ENCODE data around the gene MYO7A. TPM values are rescaled to one million over a fixed set of nuclear protein-coding genes. Genes with fewer than 3 reads are reported as not detected.

Gene MYO7A
- total and polyA plus RNA-seq, 3 experiments from 2014 or later = 0.06 to 0.31 (median 0.20) TPM

- H3K27me3 Mint-ChIP-seq = peaks cover 0 to 1% of the 10 kb centered on the region in 2 donors
- H3K27ac Mint-ChIP-seq = no peak overlapping the region
- no peaks in the 10 kb centered on the region for H3K4me1 ChIP-seq (ENCODE audit: insufficient read depth, low read length)
- CTCF ChIA-PET = interaction anchor here (0.6 to 5.2 kb wide), 11 partner anchors 16 to 170 kb away, joined by 3 to 75 read pairs (median 18); partner anchors contain the start of gene MYO7A
- H3K27ac ChIP-seq (ENCODE audit: low read depth, low read length) = no peak overlapping the region
- DNase-seq = no peak
- H3K9me3 ChIP-seq (ENCODE audit: low read length) = no peaks in the 10 kb centered on the region
- no peaks in the 10 kb centered on the region for H3K36me3 ChIP-seq (ENCODE audit: insufficient read depth, low read length)
- no peaks in the 10 kb centered on the region for H3K9me3 Mint-ChIP-seq
- H3K4me1 Mint-ChIP-seq = peaks cover 0 to 4% (median 4%) of the 10 kb centered on the region in 3 donors
- POLR2A ChIA-PET = no interaction called here
- no peaks in the 10 kb centered on the region for H3K27me3 ChIP-seq (ENCODE audit: insufficient read depth, low read length, poor library complexity, severe bottlenecking)
- no peak overlapping the region for H3K4me3 ChIP-seq (ENCODE audit: low read length)
- H3K4me3 Mint-ChIP-seq = no peak overlapping the region
- no peaks in the 10 kb centered on the region for H3K36me3 Mint-ChIP-seq
These were observed 38.0 kb upstream of the MYO7A start for GRCh38 chr11:77090046-77090372.

GRCh38 chr11:77090373-77091111, 37.5 kb upstream of the MYO7A start:
- peaks cover 0 to 4% (median 4%) of the 10 kb centered on the region in 3 donors for H3K4me1 Mint-ChIP-seq

GRCh38 chr11:77091146-77091940, 36.7 kb upstream of the MYO7A start:
- H3K9me3 Mint-ChIP-seq = no peaks in the 10 kb centered on the region
- Histone ChIP-seq H3K4me1 (ENCODE audit: insufficient read depth, low read length) (no peaks in the 10 kb centered on the region), H3K27me3 (ENCODE audit: insufficient read depth, low read length, poor library complexity, severe bottlenecking) (no peaks in the 10 kb centered on the region), H3K9me3 (ENCODE audit: low read length) (no peaks in the 10 kb centered on the region), H3K4me3 (ENCODE audit: low read length) (no peak overlapping the region), H3K27ac (ENCODE audit: low read depth, low read length) (no peak overlapping the region), H3K36me3 (ENCODE audit: insufficient read depth, low read length) (no peaks in the 10 kb centered on the region)
- H3K27ac Mint-ChIP-seq = no peak overlapping the region
- DNase-seq = peak; percentile 61 to 85 (median 64)
- H3K4me1 Mint-ChIP-seq = peaks cover 0 to 4% (median 4%) of the 10 kb centered on the region in 3 donors
- ChIA-PET POLR2A (interaction anchor here (1.4 kb wide), 1 partner anchor 44 kb away, joined by 5 read pairs; no protein-coding TSS in a partner anchor), CTCF (interaction anchor here (0.6 to 5.2 kb wide), 23 partner anchors 9 to 369 kb away, joined by 3 to 75 read pairs (median 5); partner anchors contain the start of genes CAPN5 and MYO7A)
- no peak overlapping the region for H3K4me3 Mint-ChIP-seq
- H3K36me3 Mint-ChIP-seq = no peaks in the 10 kb centered on the region
- no peaks in the 10 kb centered on the region for H3K27me3 Mint-ChIP-seq

More at GRCh38 chr11:77090373-77091111, 37.5 kb upstream of the MYO7A start:
- Mint-ChIP-seq H3K4me3 (no peak overlapping the region), H3K27ac (no peak overlapping the region), H3K9me3 (no peaks in the 10 kb centered on the region), H3K36me3 (no peaks in the 10 kb centered on the region), H3K27me3 (peaks cover 0 to 1% of the 10 kb centered on the region in 2 donors)
- no peak overlapping the region for H3K27ac ChIP-seq (ENCODE audit: low read depth, low read length)
- H3K9me3 ChIP-seq (ENCODE audit: low read length) = no peaks in the 10 kb centered on the region
- no peaks in the 10 kb centered on the region for H3K27me3 ChIP-seq (ENCODE audit: insufficient read depth, low read length, poor library complexity, severe bottlenecking)
- POLR2A ChIA-PET = interaction anchor here (1.4 kb wide), 1 partner anchor 43 kb away, joined by 5 read pairs; no protein-coding TSS in a partner anchor
- no peak overlapping the region for H3K4me3 ChIP-seq (ENCODE audit: low read length)
- CTCF ChIA-PET = interaction anchor here (0.6 to 5.2 kb wide), 18 partner anchors 8 to 368 kb away, joined by 3 to 75 read pairs (median 12); partner anchors contain the start of gene MYO7A
- H3K36me3 ChIP-seq (ENCODE audit: insufficient read depth, low read length) = no peaks in the 10 kb centered on the region
- no peak for DNase-seq
- no peaks in the 10 kb centered on the region for H3K4me1 ChIP-seq (ENCODE audit: insufficient read depth, low read length)

GRCh38 chr11:77092382-77092781, 35.7 kb upstream of the MYO7A start:
- Histone ChIP-seq H3K27ac (ENCODE audit: low read depth, low read length) (no peak overlapping the region), H3K36me3 (ENCODE audit: insufficient read depth, low read length) (no peaks in the 10 kb centered on the region), H3K4me1 (ENCODE audit: insufficient read depth, low read length) (no peaks in the 10 kb centered on the region), H3K4me3 (ENCODE audit: low read length) (no peak overlapping the region), H3K27me3 (ENCODE audit: insufficient read depth, low read length, poor library complexity, severe bottlenecking) (no peaks in the 10 kb centered on the region), H3K9me3 (ENCODE audit: low read length) (no peaks in the 10 kb centered on the region)
- no peak for DNase-seq
- Mint-ChIP-seq H3K4me1 (peaks cover 0 to 4% (median 4%) of the 10 kb centered on the region in 3 donors), H3K36me3 (no peaks in the 10 kb centered on the region), H3K27ac (no peak overlapping the region), H3K9me3 (no peaks in the 10 kb centered on the region), H3K4me3 (no peak overlapping the region), H3K27me3 (no peaks in the 10 kb centered on the region)
- ChIA-PET POLR2A (no interaction called here), CTCF (interaction anchor here (0.9 to 5.2 kb wide), 14 partner anchors 10 to 285 kb away, joined by 3 to 75 read pairs (median 14); partner anchors contain the start of genes CAPN5 and MYO7A)

- H3K36me3 ChIP-seq (ENCODE audit: insufficient read depth, low read length) = no peaks in the 10 kb centered on the region
- H3K27me3 ChIP-seq (ENCODE audit: insufficient read depth, low read length, poor library complexity, severe bottlenecking) = no peaks in the 10 kb centered on the region
- H3K27ac Mint-ChIP-seq = no peak overlapping the region
- H3K4me1 Mint-ChIP-seq = peaks cover 0 to 4% (median 4%) of the 10 kb centered on the region in 3 donors
- no peaks in the 10 kb centered on the region for H3K27me3 Mint-ChIP-seq
- H3K27ac ChIP-seq (ENCODE audit: low read depth, low read length) = no peak overlapping the region
- H3K36me3 Mint-ChIP-seq = no peaks in the 10 kb centered on the region
- H3K4me1 ChIP-seq (ENCODE audit: insufficient read depth, low read length) = no peaks in the 10 kb centered on the region
- no peaks in the 10 kb centered on the region for H3K9me3 ChIP-seq (ENCODE audit: low read length)
- no peak for DNase-seq
- no peak overlapping the region for H3K4me3 Mint-ChIP-seq
- ChIA-PET CTCF (interaction anchor here (3.6 to 5.2 kb wide), 3 partner anchors 13 to 48 kb away, joined by 19 to 75 read pairs (median 31); no protein-coding TSS in a partner anchor), POLR2A (no interaction called here)
- H3K9me3 Mint-ChIP-seq = no peaks in the 10 kb centered on the region
- no peak overlapping the region for H3K4me3 ChIP-seq (ENCODE audit: low read length)
These were observed 34.8 kb upstream of the MYO7A start for GRCh38 chr11:77093056-77093891.

GRCh38 chr11:77093987-77094840, 33.8 kb upstream of the MYO7A start:
- H3K9me3 ChIP-seq (ENCODE audit: low read length) = no peaks in the 10 kb centered on the region
- ChIA-PET CTCF (interaction anchor here (1.0 kb wide), 1 partner anchor 28 kb away, joined by 3 read pairs; the partner anchor contains the start of gene CAPN5), POLR2A (no interaction called here)
- H3K36me3 ChIP-seq (ENCODE audit: insufficient read depth, low read length) = no peaks in the 10 kb centered on the region
- Mint-ChIP-seq H3K9me3 (no peaks in the 10 kb centered on the region), H3K4me1 (peaks cover 0 to 4% (median 4%) of the 10 kb centered on the region in 3 donors), H3K27me3 (no peaks in the 10 kb centered on the region), H3K36me3 (no peaks in the 10 kb centered on the region), H3K4me3 (no peak overlapping the region), H3K27ac (no peak overlapping the region)
- no peaks in the 10 kb centered on the region for H3K4me1 ChIP-seq (ENCODE audit: insufficient read depth, low read length)
- H3K27ac ChIP-seq (ENCODE audit: low read depth, low read length) = no peak overlapping the region
- no peak overlapping the region for H3K4me3 ChIP-seq (ENCODE audit: low read length)
- no peak for DNase-seq
- no peaks in the 10 kb centered on the region for H3K27me3 ChIP-seq (ENCODE audit: insufficient read depth, low read length, poor library complexity, severe bottlenecking)

GRCh38 chr11:77094841-77095365, 33.1 kb upstream of the MYO7A start:
- Mint-ChIP-seq H3K9me3 (no peaks in the 10 kb centered on the region), H3K27me3 (no peaks in the 10 kb centered on the region), H3K4me3 (no peak overlapping the region), H3K4me1 (peaks cover 0 to 4% (median 4%) of the 10 kb centered on the region in 3 donors), H3K27ac (no peak overlapping the region), H3K36me3 (no peaks in the 10 kb centered on the region)
- ChIA-PET POLR2A (no interaction called here), CTCF (interaction anchor here (1.0 to 1.7 kb wide), 2 partner anchors 28 to 94 kb away, joined by 3 to 4 read pairs; partner anchors contain the start of gene CAPN5)
- no peak for DNase-seq
- Histone ChIP-seq H3K4me3 (ENCODE audit: low read length) (no peak overlapping the region), H3K27ac (ENCODE audit: low read depth, low read length) (no peak overlapping the region), H3K9me3 (ENCODE audit: low read length) (no peaks in the 10 kb centered on the region), H3K4me1 (ENCODE audit: insufficient read depth, low read length) (no peaks in the 10 kb centered on the region), H3K27me3 (ENCODE audit: insufficient read depth, low read length, poor library complexity, severe bottlenecking) (no peaks in the 10 kb centered on the region), H3K36me3 (ENCODE audit: insufficient read depth, low read length) (no peaks in the 10 kb centered on the region)

All from CD8-positive, alpha-beta memory T cell (primary cell).